ENCODE measurements around the gene SCGB1D4. TPM values are rescaled to one million over a fixed set of nuclear protein-coding genes. Genes with fewer than 3 reads are reported as not detected.

Gene SCGB1D4
- total RNA-seq, 4 donors from 2014 or later: not detected

DNA sequence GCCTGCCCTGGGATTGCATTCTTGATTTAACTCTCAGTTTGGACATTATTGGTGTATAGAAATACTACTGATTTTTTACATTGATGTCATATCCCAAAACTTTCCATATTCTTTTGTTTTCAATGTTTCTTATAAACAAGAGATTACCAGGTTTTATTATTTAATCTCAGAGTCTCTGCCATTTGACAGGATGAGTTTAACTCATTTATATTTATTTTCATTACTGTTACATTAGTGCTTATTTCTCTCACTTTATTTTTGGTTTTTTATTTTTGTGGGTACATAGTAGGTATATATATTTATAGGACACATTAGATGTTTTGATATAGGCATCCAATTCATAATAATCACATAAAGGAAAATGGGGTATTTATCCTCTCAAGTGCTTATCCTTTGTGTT is 9.1 kb upstream of the SCGB1D4 start:
- peaks cover 0 to 8% of the 10 kb centered on the region in 2 donors for H3K27me3 ChIP-seq
- no peak for TF ChIP-seq POLR2A (IDR thresholded peaks at IDR 0.05)
- no peak for TF ChIP-seq CTCF (IDR thresholded peaks at IDR 0.05)
- no peak for TF ChIP-seq EP300 (IDR thresholded peaks at IDR 0.05)
- H3K36me3 ChIP-seq: no peaks in the 10 kb centered on the region
- H3K9me3 ChIP-seq: peaks cover 0 to 16% (median 0%) of the 10 kb centered on the region in 4 donors
- no peak for DNase-seq (ENCODE audit: low spot score in 2 of 2)
- no peak overlapping the region for H3K4me3 ChIP-seq
- H3K27ac ChIP-seq: no peak overlapping the region
- H3K4me1 ChIP-seq: peaks cover 0 to 7% (median 0%) of the 10 kb centered on the region in 4 donors

- no peaks in the 10 kb centered on the region for H3K36me3 ChIP-seq
- H3K27me3 ChIP-seq: no peaks in the 10 kb centered on the region
- WGBS, 2 donors: 16 to 29% methylated on average over 6 of the region's 6 CpGs
- peaks cover 0 to 5% (median 0%) of the 10 kb centered on the region in 4 donors for H3K4me1 ChIP-seq
- TF ChIP-seq EP300 (IDR thresholded peaks at IDR 0.05): no peak
- no peak for TF ChIP-seq CTCF (IDR thresholded peaks at IDR 0.05)
- TF ChIP-seq POLR2A (IDR thresholded peaks at IDR 0.05): no peak
- no peak overlapping the region for H3K4me3 ChIP-seq
- no peak overlapping the region for H3K27ac ChIP-seq
- H3K9me3 ChIP-seq: peaks cover 0 to 16% (median 0%) of the 10 kb centered on the region in 4 donors
- DNase-seq (ENCODE audit: low spot score in 2 of 2): no peak
Measured at GRCh38 chr11:62306227-62306626, 7.4 kb upstream of the SCGB1D4 start.

DNA sequence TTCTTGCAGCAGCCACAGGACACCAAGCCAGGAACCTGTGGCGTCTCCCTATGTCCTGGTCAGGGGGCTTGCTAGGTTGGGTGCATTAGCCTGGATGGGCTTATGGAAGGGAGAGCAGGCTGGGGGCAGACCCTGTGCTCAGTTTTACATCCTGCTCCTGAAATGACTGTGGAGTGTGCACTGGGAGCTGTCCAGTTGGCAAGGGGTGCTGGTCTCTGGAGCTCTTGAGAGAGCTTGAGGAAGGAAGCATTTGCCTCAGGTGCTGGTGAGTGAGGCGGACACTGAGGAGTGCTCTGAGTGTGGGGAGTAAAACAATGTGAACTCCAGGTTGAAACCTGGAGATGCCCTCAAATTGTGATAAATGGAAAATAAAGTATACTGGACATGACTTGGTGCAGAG is 3.4 kb downstream of the SCGB1D4 start:
- WGBS, 2 donors: 48 to 61% methylated on average over 2 of the region's 2 CpGs
- no peaks in the 10 kb centered on the region for H3K36me3 ChIP-seq
- TF ChIP-seq CTCF (IDR thresholded peaks at IDR 0.05) (no peak), POLR2A (IDR thresholded peaks at IDR 0.05) (no peak), EP300 (IDR thresholded peaks at IDR 0.05) (no peak)

GRCh38 chr11:62280452-62280851 is 18.4 kb downstream of the SCGB1D4 start:
- DNase-seq (ENCODE audit: low spot score in 2 of 2): no peak
- no peaks in the 10 kb centered on the region for H3K27me3 ChIP-seq
- no peak for TF ChIP-seq EP300 (IDR thresholded peaks at IDR 0.05)
- TF ChIP-seq POLR2A (IDR thresholded peaks at IDR 0.05): no peak
- no peak for TF ChIP-seq CTCF (IDR thresholded peaks at IDR 0.05)
- H3K27ac ChIP-seq: no peak overlapping the region
- no peak overlapping the region for H3K4me3 ChIP-seq
- H3K36me3 ChIP-seq: no peaks in the 10 kb centered on the region
- no peaks in the 10 kb centered on the region for H3K4me1 ChIP-seq
- H3K9me3 ChIP-seq: no peaks in the 10 kb centered on the region

More for the DNA sequence above, 3.4 kb downstream of the SCGB1D4 start:
- H3K27me3 ChIP-seq: peaks cover 0 to 15% of the 10 kb centered on the region in 2 donors
- H3K4me1 ChIP-seq: no peaks in the 10 kb centered on the region
- no peak overlapping the region for H3K4me3 ChIP-seq
- DNase-seq (ENCODE audit: low spot score in 2 of 2): no peak
- H3K9me3 ChIP-seq: no peaks in the 10 kb centered on the region
- H3K27ac ChIP-seq: no peak overlapping the region

DNA sequence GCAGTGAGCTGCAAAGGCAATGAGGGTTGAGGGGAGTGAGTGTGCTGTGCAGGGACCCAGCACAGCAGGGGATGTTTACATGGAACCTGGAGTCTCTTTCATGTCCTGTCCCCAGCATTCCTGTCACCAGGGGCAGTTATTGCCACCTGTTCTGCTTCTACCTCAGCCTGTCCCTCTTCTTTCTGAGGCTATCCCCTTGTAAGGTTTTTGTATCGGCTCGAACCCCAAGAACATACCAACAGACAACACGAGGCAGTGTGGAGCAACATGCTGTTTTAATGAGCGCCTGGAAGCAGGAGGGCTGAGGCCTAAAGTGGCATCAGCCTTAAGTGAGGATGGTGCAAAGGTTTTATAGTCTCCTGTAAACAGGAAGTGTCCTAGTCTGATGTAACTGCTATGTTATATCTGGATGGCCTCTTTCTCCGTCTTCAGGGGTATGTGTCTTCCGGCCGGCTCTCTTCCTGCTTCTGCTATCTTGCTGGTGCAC is 25.0 kb downstream of the SCGB1D4 start:
- H3K36me3 ChIP-seq: no peaks in the 10 kb centered on the region
- H3K27ac ChIP-seq: no peak overlapping the region
- H3K27me3 ChIP-seq: peaks cover 0 to 2% of the 10 kb centered on the region in 2 donors
- 65 to 71% methylated on average over 7 of the region's 7 CpGs for WGBS, 2 donors
- DNase-seq (ENCODE audit: low spot score in 2 of 2): no peak
- no peak overlapping the region for H3K4me3 ChIP-seq
- H3K9me3 ChIP-seq: no peaks in the 10 kb centered on the region
- H3K4me1 ChIP-seq: no peaks in the 10 kb centered on the region
- TF ChIP-seq EP300 (IDR thresholded peaks at IDR 0.05): no peak
- no peak for TF ChIP-seq POLR2A (IDR thresholded peaks at IDR 0.05)
- TF ChIP-seq CTCF (IDR thresholded peaks at IDR 0.05): no peak
